A549 (cell line): ENCODE measurements around the gene ARID3A. TPM values are rescaled to one million over a fixed set of nuclear protein-coding genes. Genes with fewer than 3 reads are reported as not detected.

Experiments used
- ATAC-seq, 2 experiments: fragments of 200-7000 bp in 1 of 2; fragments of >200 bp in 1 of 2; cut with Nextera tagmentation in 1 of 2; cut with Tn5 transposase in 1 of 2; 3 replicates each; pipeline versions ENCODE4 v1.8.0 to v1.9.1; 2018 to 2020; ENCODE audit warnings: mild to moderate bottlenecking in 1 of 2, moderate library complexity in 1 of 2
- CTCF ChIA-PET: fragments of 300-600 bp; sonication (Branson Sonifier 250); formaldehyde crosslinking; extraction: SDS; loops from one replicate; lab custom pipeline; 2021; ENCODE audit warnings: antibody characterized with exemption, inconsistent platforms; lab: Yijun Ruan, JAX
- POLR2A ChIA-PET: fragments of 350-600 bp; formaldehyde crosslinking; extraction: SDS; loops from one replicate; lab custom pipeline; 2021; ENCODE audit warnings: antibody characterized with exemption, inconsistent platforms; lab: Yijun Ruan, JAX
- DNase-seq, 2 experiments: peaks; one replicate each; pipeline versions ENCODE4 v3.0.0 to v3.0.0-alpha.2; 2011 to 2016; ENCODE audit warnings: low read depth in 1 of 2, low spot score in 1 of 2
- FAIRE-seq: peaks from 2 replicates; lab custom pipeline; 2011; peaks lifted over from hg19 to GRCh38; lab: Jason Lieb, UNC
- H3K27ac ChIP-seq, 2 experiments: fragments of >200 bp; sonication (Bioruptor Twin); formaldehyde crosslinking; 3 replicates each; pipeline ENCODE4 v1.5.1; 2016 to 2017
- H3K4me1 ChIP-seq: fragments of >200 bp; sonication (Bioruptor Twin); formaldehyde crosslinking; 3 replicates; pipeline ENCODE4 v1.6.1; 2016
- H3K4me2 ChIP-seq: fragments of >200 bp; sonication (Bioruptor Twin); formaldehyde crosslinking; 3 replicates; pipeline ENCODE4 v1.6.1; 2016
- H3K4me3 ChIP-seq: fragments of >200 bp; sonication (Bioruptor Twin); formaldehyde crosslinking; 3 replicates; pipeline ENCODE4 v1.5.1; 2016
- H3K9me3 ChIP-seq: fragments of >200 bp; sonication (Bioruptor Twin); formaldehyde crosslinking; 3 replicates; pipeline ENCODE4 v1.6.1; 2016
- CHD4 ChIP-seq: fragments of 200-600 bp; sonication (generic); IDR thresholded peaks from 2 replicates; pipeline ENCODE4 v1.6.1; 2016; ENCODE audit warnings: antibody characterized with exemption, mild to moderate bottlenecking, borderline replicate concordance
- CTCF ChIP-seq: fragments of >200 bp; sonication (Bioruptor Twin); formaldehyde crosslinking; IDR thresholded peaks from 3 replicates; pipeline ENCODE4 v1.5.1; 2016
- E2F6 ChIP-seq: IDR thresholded peaks from 2 replicates; pipeline ENCODE4 v1.6.1; 2012; ENCODE audit warnings: low read depth, borderline replicate concordance
- EP300 ChIP-seq, 2 experiments: fragments of >200 bp; sonication (Bioruptor Twin); formaldehyde crosslinking; IDR thresholded peaks; 2 replicates in 1 of 2; 3 replicates in 1 of 2; pipeline ENCODE4 v1.6.1; 2016 to 2017
- FOSB ChIP-seq: fragments of 250-450 bp; sonication (Bioruptor Pico); IDR thresholded peaks from 2 replicates; pipeline ENCODE4 v1.5.0; 2020; ENCODE audit warnings: mild to moderate bottlenecking, moderate library complexity
- GATA3 ChIP-seq: IDR thresholded peaks from 2 replicates; pipeline ENCODE4 v1.6.1; 2012; ENCODE audit warnings: borderline replicate concordance
- HMGXB4 ChIP-seq: fragments of 250-450 bp; sonication (Bioruptor Pico); IDR thresholded peaks from 2 replicates; pipeline ENCODE4 v1.5.0; 2021; ENCODE audit warnings: mild to moderate bottlenecking, moderate library complexity, borderline replicate concordance
- HOXA7 ChIP-seq: fragments of 250-450 bp; sonication (Bioruptor Pico); IDR thresholded peaks from 2 replicates; pipeline ENCODE4 v1.5.0; 2020; ENCODE audit warnings: mild to moderate bottlenecking, moderate library complexity
- HOXB13 ChIP-seq: fragments of 250-450 bp; sonication (Bioruptor Pico); IDR thresholded peaks from 2 replicates; pipeline ENCODE4 v1.5.0; 2020; ENCODE audit warnings: low read depth, mild to moderate bottlenecking, moderate library complexity
- HOXB5 ChIP-seq: fragments of 250-450 bp; sonication (Bioruptor Pico); IDR thresholded peaks from 2 replicates; pipeline ENCODE4 v1.5.0; 2020; ENCODE audit warnings: mild to moderate bottlenecking, moderate library complexity
- KDM1A ChIP-seq: fragments of 200-600 bp; sonication (generic); IDR thresholded peaks from 2 replicates; pipeline ENCODE4 v1.6.1; 2016; ENCODE audit warnings: low read depth, mild to moderate bottlenecking
- MAFK ChIP-seq: fragments of 450-650 bp; IDR thresholded peaks from 2 replicates; pipeline ENCODE4 v1.6.1; 2014; ENCODE audit not compliant: partially characterized antibody
- MYC ChIP-seq: IDR thresholded peaks from 2 replicates; pipeline ENCODE4 v1.6.1; 2012; ENCODE audit warnings: mild to moderate bottlenecking, inconsistent platforms, low read length, improper control_type of control experiment, borderline replicate concordance
- PHF8 ChIP-seq: fragments of 200-600 bp; sonication (generic); IDR thresholded peaks from 2 replicates; pipeline ENCODE4 v1.6.1; 2016; ENCODE audit warnings: low read depth, mild to moderate bottlenecking, antibody characterized with exemption, moderate library complexity, borderline replicate concordance
- RCOR1 ChIP-seq: fragments of 150-350 bp; IDR thresholded peaks from 2 replicates; pipeline ENCODE4 v1.6.1; 2014; ENCODE audit warnings: antibody characterized with exemption, low read length, low read depth
- ZC3H11A ChIP-seq: fragments of 450-650 bp; IDR thresholded peaks from 2 replicates; pipeline ENCODE4 v1.6.1; 2014; ENCODE audit warnings: antibody characterized with exemption, mild to moderate bottlenecking
- ZFP36 ChIP-seq: fragments of 450-650 bp; IDR thresholded peaks from 2 replicates; pipeline ENCODE4 v1.6.1; 2014; ENCODE audit warnings: borderline replicate concordance; ENCODE audit not compliant: partially characterized antibody
- WGBS: methylation state at CpG from one replicate; pipeline ENCODE4 v1.1.6; 2017; ENCODE audit errors: missing lambda C conversion rate; 5-methylcytosine and 5-hydroxymethylcytosine counted together
- polyA plus RNA-seq, 4 experiments: library from polyadenylated mRNA; depleted of rRNA in 3 of 4; stranded (reverse); fragments of >200 nt; fragmentation: RNase III in 1 of 4; extraction: RNeasy Plus Mini Kit Qiagen cat#74134 plus additional on column Dnase treatment in 1 of 4; gene quantifications; 2 replicates in 3 of 4; 3 replicates in 1 of 4; pipeline ENCODE4 v1.2.3, GENCODE V29; 2011 to 2017

The ARID3A gene
- polyA plus RNA-seq, 2 of the 4 experiments (the other 2 are of a cell fraction), result 3.3 to 6.1 TPM

- Histone ChIP-seq H3K4me3 (no peak overlapping the region; the same call in 1 of the 3 replicates), H3K4me2 (peak overlapping the region; percentile 98), H3K27ac (peak overlapping the region in 1 of 2 experiments; percentile 85; a peak in 2 of 6 replicates), H3K9me3 (no peaks in the 10 kb centered on the region), H3K4me1 (peaks cover 14% of the 10 kb centered on the region; the same call in 1 of the 3 replicates)
- TF ChIP-seq CTCF, result no peak
- no peak for TF ChIP-seq HMGXB4 (CRISPR knock-in tag)
- no peak for TF ChIP-seq PHF8
- TF ChIP-seq ZFP36, result no peak
- TF ChIP-seq FOSB, result no peak
- no peak for TF ChIP-seq HOXA7 (CRISPR knock-in tag)
- TF ChIP-seq E2F6, result no peak
- no peak for TF ChIP-seq MYC
- no peak for TF ChIP-seq EP300 (IDR thresholded peaks at IDR 0.05)
- TF ChIP-seq MAFK, result no peak
- no peak for TF ChIP-seq RCOR1
- no peak for TF ChIP-seq HOXB5 (CRISPR knock-in tag)
- TF ChIP-seq GATA3, result no peak
- no peak for TF ChIP-seq HOXB13
- TF ChIP-seq CHD4, result no peak
- no peak for FAIRE-seq
- CTCF ChIA-PET, result interaction anchor here (0.7 to 1.1 kb wide), 3 partner anchors 40 to 149 kb away, joined by 3 to 5 read pairs (median 4); partner anchors contain the start of gene WDR18
- DNase-seq, result no peak
- POLR2A ChIA-PET, result no interaction called here
- ATAC-seq, result peak; percentile 21 to 28; a peak in 3 of 6 replicates
- WGBS, result 47% methylated on average over 2 of the region's 58 CpGs
These were observed 7.2 kb upstream of the ARID3A start for GRCh38 chr19:918481-919198.

GRCh38 chr19:919199-920050 lies 6.4 kb upstream of the ARID3A start:
- 0 out of 2 replicates have a peak, but pooled peaks have one; percentile 23 for TF ChIP-seq KDM1A
- no peak for TF ChIP-seq ZC3H11A
- no peak for DNase-seq
- no peak for FAIRE-seq
- ChIA-PET POLR2A (no interaction called here), CTCF (interaction anchor here (0.8 to 2.2 kb wide), 3 partner anchors 69 to 150 kb away, joined by 3 to 5 read pairs (median 3); no protein-coding TSS in a partner anchor)
- no peak overlapping the region for H3K27ac ChIP-seq
- no peak for ATAC-seq
- 89% methylated on average over 22 of the region's 68 CpGs for WGBS
- peaks cover 14% of the 10 kb centered on the region; the same call in 1 of the 3 replicates for H3K4me1 ChIP-seq
- H3K4me2 ChIP-seq, result no peak overlapping the region
- no peaks in the 10 kb centered on the region for H3K9me3 ChIP-seq
- H3K4me3 ChIP-seq, result no peak overlapping the region
